AG09309 (cell line): ENCODE results near the gene TAL1.

Experiments
- DNase-seq: peaks from one replicate; pipeline ENCODE4 v3.0.0-alpha.2; 2010; ENCODE audit warnings: low read depth
- H3K4me3 ChIP-seq: 2 replicates; pipeline ENCODE4 v1.5.1; 2011; ENCODE audit warnings: mild to moderate bottlenecking, low read depth, low read length, moderate library complexity; ENCODE audit not compliant: control insufficient read depth
- CTCF ChIP-seq: IDR thresholded peaks from 2 replicates; pipeline ENCODE4 v1.5.1; 2011; ENCODE audit warnings: mild to moderate bottlenecking, low read depth, low read length, inconsistent platforms; ENCODE audit not compliant: insufficient read depth, control insufficient read depth; ENCODE audit errors: missing control alignments

The TAL1 gene

GRCh38 chr1:47229886-47230691 is 1.9 kb downstream of the TAL1 start:
- DNase-seq = no peak
- no peak overlapping the region for H3K4me3 ChIP-seq
- TF ChIP-seq CTCF = no peak

GRCh38 chr1:47229031-47229885 is 2.8 kb downstream of the TAL1 start:
- no peak overlapping the region for H3K4me3 ChIP-seq
- no peak for TF ChIP-seq CTCF
- no peak for DNase-seq

- no peak overlapping the region for H3K4me3 ChIP-seq
- no peak for TF ChIP-seq CTCF
- DNase-seq = no peak
Measured at GRCh38 chr1:47228644-47229030, 3.4 kb downstream of the TAL1 start.

- no peak overlapping the region for H3K4me3 ChIP-seq
- TF ChIP-seq CTCF = no peak
- DNase-seq = no peak
Measured at GRCh38 chr1:47227341-47228232, 4.4 kb downstream of the TAL1 start.

DNA sequence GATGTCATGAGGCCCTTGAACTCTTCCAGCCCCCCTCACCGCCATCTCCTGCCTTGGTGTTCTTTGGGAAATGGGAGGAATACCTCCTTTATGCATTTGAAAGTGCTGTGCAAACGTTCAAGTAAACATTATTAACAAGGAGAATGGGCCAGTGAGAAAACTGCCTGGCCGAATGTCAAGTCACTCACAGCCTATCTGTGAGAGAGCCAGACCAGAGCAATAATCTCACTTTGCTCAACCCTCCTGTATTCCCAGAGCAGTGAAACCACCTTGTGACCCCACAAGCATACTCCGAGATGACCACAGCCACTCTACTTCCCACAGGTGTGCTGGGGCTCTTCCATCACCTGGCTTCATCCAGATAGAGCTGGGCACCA is 5.2 kb downstream of the TAL1 start:
- H3K4me3 ChIP-seq = no peak overlapping the region
- no peak for DNase-seq
- TF ChIP-seq CTCF = no peak
